ENCODE data around the gene SERGEF. TPM values are rescaled to one million over a fixed set of nuclear protein-coding genes. Genes with fewer than 3 reads are reported as not detected.

Gene SERGEF
- total RNA-seq: 10 to 100 TPM; 26.7 to 42.1 TPM
- 20.3 TPM for polyA plus RNA-seq (2013, experiment 1 of 2)
- polyA plus RNA-seq (2013, experiment 2 of 2): 17.6 TPM
- long read RNA-seq, experiment 1, partial matches to known transcripts: 3 of 8 reads
- long read RNA-seq, experiment 1, other reads (novel, unspliced or antisense): 4 of 8 reads
- long read RNA-seq, experiment 2, transcript SERGEF-201 (11 exons, 1,566 nt): major isoform, 6 of 32 reads
- long read RNA-seq, experiment 2, partial matches to known transcripts: 3 of 32 reads
- long read RNA-seq, experiment 2, other reads (novel, unspliced or antisense): 19 of 32 reads
- long read RNA-seq, experiment 3, transcript SERGEF-201 (11 exons, 1,566 nt): major isoform, 21 of 74 reads
- long read RNA-seq, experiment 3, partial matches to known transcripts: 5 of 74 reads
- long read RNA-seq, experiment 3, other reads (novel, unspliced or antisense): 45 of 74 reads
- long read RNA-seq, experiment 4, transcript SERGEF-201 (11 exons, 1,566 nt): major isoform, 12 of 89 reads
- long read RNA-seq, experiment 4, transcript SERGEF-208 (10 exons, 1,264 nt): minor isoform, 7 of 89 reads
- long read RNA-seq, experiment 4, partial matches to known transcripts: 20 of 89 reads
- long read RNA-seq, experiment 4, other reads (novel, unspliced or antisense): 49 of 89 reads

DNA sequence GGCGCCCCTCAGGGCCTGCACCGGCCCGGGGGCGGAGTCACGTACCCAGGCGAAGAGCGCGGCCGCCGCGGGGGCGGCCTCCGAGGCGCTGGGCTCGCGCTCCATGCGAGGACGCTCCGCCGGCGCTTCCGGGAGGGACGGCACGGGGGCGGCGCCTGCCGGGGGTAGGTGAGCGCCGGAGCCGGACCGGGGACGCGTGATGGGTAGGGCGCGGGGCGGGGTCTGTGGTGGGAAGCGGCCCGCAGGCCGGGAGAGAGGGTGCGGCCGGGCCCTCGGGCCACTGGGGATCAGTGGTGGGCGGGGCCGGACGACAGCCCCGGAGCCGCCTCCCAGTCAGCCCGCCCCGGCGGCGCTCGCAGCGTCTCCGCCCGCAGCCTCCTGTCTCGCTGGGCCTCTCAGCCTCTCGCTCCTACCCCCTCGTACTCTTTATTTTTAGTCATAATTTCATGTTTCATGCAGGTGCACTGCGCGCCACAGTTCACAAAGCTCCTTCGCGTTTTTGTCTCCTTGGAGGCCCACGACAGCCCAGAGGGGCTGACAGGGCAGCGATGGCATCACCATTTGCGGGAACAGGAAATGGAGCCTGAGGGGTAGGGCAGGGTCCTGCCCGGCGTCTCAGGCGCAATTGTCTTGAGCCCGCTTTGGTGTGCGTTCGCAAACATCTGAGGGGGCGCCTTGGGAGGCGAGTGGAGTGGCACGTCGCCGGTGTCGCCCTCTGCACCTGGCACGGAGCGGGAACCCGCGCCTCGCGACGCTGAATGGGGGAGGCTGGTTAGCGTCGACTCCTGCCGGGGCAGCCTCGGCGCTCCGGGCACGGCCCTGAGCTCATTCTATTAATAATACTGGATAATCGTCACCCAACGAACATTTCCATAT lies at the start of gene SERGEF:
SERGEF (minus strand) TSS at position 142 of the 876 bp plus-strand sequence; CDS start at position 105, 37 bp downstream.
- DNase-seq: peak; percentile 97
- H3K27me3 Mint-ChIP-seq (ENCODE audit: insufficient read depth): peaks cover 30% of the 10 kb centered on the region
- Histone ChIP-seq H3K9me3 (ENCODE audit: control insufficient read depth, low read length) (no peaks in the 10 kb centered on the region), H3K36me3 (ENCODE audit: control insufficient read depth, insufficient read depth, low read length) (no peaks in the 10 kb centered on the region), H3K27ac (ENCODE audit: low read depth, low read length) (no peak within 1 kb of the TSS), H3K27me3 (ENCODE audit: control insufficient read depth, insufficient read depth, low read length, poor library complexity, severe bottlenecking) (peaks cover 19% of the 10 kb centered on the region), H3K4me1 (ENCODE audit: control insufficient read depth, insufficient read depth, low read length) (no peaks in the 10 kb centered on the region), H3K9ac (ENCODE audit: extremely low read depth, low read length, poor library complexity, severe bottlenecking) (no peak within 1 kb of the TSS), H3K4me3 (ENCODE audit: low read length) (peak within 1 kb of the TSS; percentile 88)
- TF ChIP-seq CTCF (conservative IDR thresholded peaks at IDR 0.05): peak; percentile 45
- WGBS, 2 experiments (ENCODE audit: insufficient coverage in 1 of 2, insufficient read length in 1 of 2): 0 to 2% methylated on average over 7 to 93 of the region's 93 CpGs
- H3K36me3 Mint-ChIP-seq (ENCODE audit: low read depth): no peaks in the 10 kb centered on the region
- H3K9me3 Mint-ChIP-seq: no peaks in the 10 kb centered on the region
- peaks cover 11% of the 10 kb centered on the region for H3K4me1 Mint-ChIP-seq
- H3K27ac Mint-ChIP-seq: peak within 1 kb of the TSS; percentile 88
- peak within 1 kb of the TSS; percentile 80 for H3K4me3 Mint-ChIP-seq

DNA sequence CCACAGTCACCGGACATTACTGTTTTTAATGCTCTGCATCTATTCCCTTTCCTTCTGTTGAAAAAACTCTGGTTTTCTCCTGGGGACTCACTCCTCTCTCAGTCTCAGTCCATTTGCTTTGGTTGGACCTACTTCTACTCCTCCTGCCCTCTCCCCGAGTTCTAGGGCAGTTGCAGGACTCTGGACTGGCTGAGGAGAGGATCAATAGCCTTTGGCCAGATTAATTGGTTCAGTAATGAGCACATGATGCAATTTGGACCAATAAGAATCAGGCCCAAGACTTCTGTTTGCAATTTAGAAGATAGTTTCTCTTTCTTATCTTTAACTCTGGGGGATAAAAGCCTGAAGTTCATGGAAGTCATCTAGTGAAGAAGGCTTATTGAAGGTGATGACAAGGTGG lies 48.5 kb upstream of the SERGEF start:
- no peaks in the 10 kb centered on the region for H3K4me1 ChIP-seq (ENCODE audit: control insufficient read depth, insufficient read depth, low read length)
- no peak overlapping the region for H3K27ac ChIP-seq (ENCODE audit: low read depth, low read length)
- Mint-ChIP-seq H3K36me3 (ENCODE audit: low read depth) (no peaks in the 10 kb centered on the region), H3K27me3 (ENCODE audit: insufficient read depth) (peaks cover 2% of the 10 kb centered on the region), H3K4me1 (no peaks in the 10 kb centered on the region), H3K27ac (no peak overlapping the region), H3K4me3 (no peak overlapping the region), H3K9me3 (no peaks in the 10 kb centered on the region)
- DNase-seq: no peak
- no peak for TF ChIP-seq CTCF (conservative IDR thresholded peaks at IDR 0.05)
- no peaks in the 10 kb centered on the region for H3K9me3 ChIP-seq (ENCODE audit: control insufficient read depth, low read length)
- no peaks in the 10 kb centered on the region for H3K36me3 ChIP-seq (ENCODE audit: control insufficient read depth, insufficient read depth, low read length)
- no peak overlapping the region for H3K9ac ChIP-seq (ENCODE audit: extremely low read depth, low read length, poor library complexity, severe bottlenecking)
- WGBS, 2 experiments (ENCODE audit: insufficient coverage in 1 of 2, insufficient read length in 1 of 2): 96% methylated on average over 2 of the region's 2 CpGs; no CpG with 5 or more reads in 1 of the 2 experiments
- H3K27me3 ChIP-seq (ENCODE audit: control insufficient read depth, insufficient read depth, low read length, poor library complexity, severe bottlenecking): no peaks in the 10 kb centered on the region
- H3K4me3 ChIP-seq (ENCODE audit: low read length): no peak overlapping the region

GRCh38 chr11:18056561-18057181 lies 43.8 kb upstream of the SERGEF start:
- no peak overlapping the region for H3K4me3 ChIP-seq (ENCODE audit: low read length)
- Mint-ChIP-seq H3K36me3 (ENCODE audit: low read depth) (no peaks in the 10 kb centered on the region), H3K4me1 (no peaks in the 10 kb centered on the region), H3K27me3 (ENCODE audit: insufficient read depth) (peaks cover 2% of the 10 kb centered on the region), H3K4me3 (no peak overlapping the region), H3K27ac (no peak overlapping the region), H3K9me3 (no peaks in the 10 kb centered on the region)
- no peak overlapping the region for H3K9ac ChIP-seq (ENCODE audit: extremely low read depth, low read length, poor library complexity, severe bottlenecking)
- TF ChIP-seq CTCF (conservative IDR thresholded peaks at IDR 0.05): no peak
- no peaks in the 10 kb centered on the region for H3K9me3 ChIP-seq (ENCODE audit: control insufficient read depth, low read length)
- H3K4me1 ChIP-seq (ENCODE audit: control insufficient read depth, insufficient read depth, low read length): no peaks in the 10 kb centered on the region
- H3K27me3 ChIP-seq (ENCODE audit: control insufficient read depth, insufficient read depth, low read length, poor library complexity, severe bottlenecking): no peaks in the 10 kb centered on the region
- H3K36me3 ChIP-seq (ENCODE audit: control insufficient read depth, insufficient read depth, low read length): no peaks in the 10 kb centered on the region
- no peak for DNase-seq
- 95 to 100% methylated on average over 1 of the region's 1 CpG for WGBS, 2 experiments (ENCODE audit: insufficient coverage in 1 of 2, insufficient read length in 1 of 2)
- H3K27ac ChIP-seq (ENCODE audit: low read depth, low read length): no peak overlapping the region
